Ureter (tissue), 1 donor: Measurements from ENCODE around the gene BLTP3B. TPM values are rescaled to one million over a fixed set of nuclear protein-coding genes. Genes with fewer than 3 reads are reported as not detected.
"Not testable (repeated sequence)": the region's sequence is repeated elsewhere in the genome, so short reads cannot be mapped to it uniquely, and the experiment has no call there.

Experiments used
- DNase-seq: peaks from one replicate; pipeline ENCODE4 v3.0.0-alpha.2; 2020; ENCODE audit warnings: low spot score
- total RNA-seq: library from RNA; stranded (reverse); gene quantifications from one replicate; pipeline ENCODE4 v1.2.4, GENCODE V29; 2023
- donor health status: DM: yes; HTN: yes; CAD: no.

BLTP3B gene, protein sequence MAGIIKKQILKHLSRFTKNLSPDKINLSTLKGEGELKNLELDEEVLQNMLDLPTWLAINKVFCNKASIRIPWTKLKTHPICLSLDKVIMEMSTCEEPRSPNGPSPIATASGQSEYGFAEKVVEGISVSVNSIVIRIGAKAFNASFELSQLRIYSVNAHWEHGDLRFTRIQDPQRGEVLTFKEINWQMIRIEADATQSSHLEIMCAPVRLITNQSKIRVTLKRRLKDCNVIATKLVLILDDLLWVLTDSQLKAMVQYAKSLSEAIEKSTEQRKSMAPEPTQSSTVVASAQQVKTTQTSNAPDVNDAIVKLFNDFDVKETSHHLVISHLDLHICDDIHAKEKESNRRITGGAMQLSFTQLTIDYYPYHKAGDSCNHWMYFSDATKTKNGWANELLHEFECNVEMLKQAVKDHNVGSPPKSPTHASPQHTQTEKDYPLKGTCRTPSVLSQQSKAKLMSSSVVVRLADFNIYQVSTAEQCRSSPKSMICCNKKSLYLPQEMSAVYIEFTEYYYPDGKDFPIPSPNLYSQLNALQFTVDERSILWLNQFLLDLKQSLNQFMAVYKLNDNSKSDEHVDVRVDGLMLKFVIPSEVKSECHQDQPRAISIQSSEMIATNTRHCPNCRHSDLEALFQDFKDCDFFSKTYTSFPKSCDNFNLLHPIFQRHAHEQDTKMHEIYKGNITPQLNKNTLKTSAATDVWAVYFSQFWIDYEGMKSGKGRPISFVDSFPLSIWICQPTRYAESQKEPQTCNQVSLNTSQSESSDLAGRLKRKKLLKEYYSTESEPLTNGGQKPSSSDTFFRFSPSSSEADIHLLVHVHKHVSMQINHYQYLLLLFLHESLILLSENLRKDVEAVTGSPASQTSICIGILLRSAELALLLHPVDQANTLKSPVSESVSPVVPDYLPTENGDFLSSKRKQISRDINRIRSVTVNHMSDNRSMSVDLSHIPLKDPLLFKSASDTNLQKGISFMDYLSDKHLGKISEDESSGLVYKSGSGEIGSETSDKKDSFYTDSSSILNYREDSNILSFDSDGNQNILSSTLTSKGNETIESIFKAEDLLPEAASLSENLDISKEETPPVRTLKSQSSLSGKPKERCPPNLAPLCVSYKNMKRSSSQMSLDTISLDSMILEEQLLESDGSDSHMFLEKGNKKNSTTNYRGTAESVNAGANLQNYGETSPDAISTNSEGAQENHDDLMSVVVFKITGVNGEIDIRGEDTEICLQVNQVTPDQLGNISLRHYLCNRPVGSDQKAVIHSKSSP (N-terminal part only)
- 25.6 TPM for total RNA-seq

DNA sequence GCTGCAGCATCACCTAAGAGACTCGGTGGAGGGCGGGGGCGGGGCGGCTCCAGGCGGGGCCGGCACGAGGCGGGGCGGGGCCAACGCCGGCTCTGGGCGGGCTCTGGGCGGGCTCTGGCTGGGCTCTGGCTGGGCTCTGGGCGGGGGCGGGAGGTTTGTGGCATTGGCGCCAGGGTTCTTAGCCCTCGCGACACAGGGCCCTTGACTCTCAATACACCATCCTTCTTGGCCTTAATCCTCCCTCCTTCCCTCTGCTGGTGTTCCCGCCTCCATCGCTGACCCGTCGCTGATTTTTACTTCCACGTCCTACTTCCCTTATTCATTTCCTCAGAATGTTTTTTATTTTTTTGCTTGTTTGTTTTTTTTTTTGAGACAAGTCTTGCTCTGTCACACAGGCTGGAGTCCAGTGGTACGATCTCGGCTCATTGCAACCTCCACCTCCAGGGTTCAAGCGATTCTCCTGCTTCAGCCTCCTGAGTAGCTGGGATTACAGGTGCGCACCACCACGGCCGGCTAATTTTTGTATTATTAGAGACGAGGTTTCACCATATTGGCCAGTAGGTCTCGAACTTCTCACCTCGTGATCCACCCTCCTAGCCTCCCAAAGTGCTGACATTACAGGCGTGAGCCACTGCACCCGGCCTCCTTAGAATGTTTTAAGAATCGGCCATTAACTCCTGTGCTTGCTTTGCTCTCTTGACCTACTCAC, at the start of gene BLTP3B:
Gene BLTP3B (minus strand): TSS at position 24 of the 709 bp plus-strand sequence. CDS start 239 bp downstream, outside the sequence.
- DNase-seq = peak; percentile 90

DNA sequence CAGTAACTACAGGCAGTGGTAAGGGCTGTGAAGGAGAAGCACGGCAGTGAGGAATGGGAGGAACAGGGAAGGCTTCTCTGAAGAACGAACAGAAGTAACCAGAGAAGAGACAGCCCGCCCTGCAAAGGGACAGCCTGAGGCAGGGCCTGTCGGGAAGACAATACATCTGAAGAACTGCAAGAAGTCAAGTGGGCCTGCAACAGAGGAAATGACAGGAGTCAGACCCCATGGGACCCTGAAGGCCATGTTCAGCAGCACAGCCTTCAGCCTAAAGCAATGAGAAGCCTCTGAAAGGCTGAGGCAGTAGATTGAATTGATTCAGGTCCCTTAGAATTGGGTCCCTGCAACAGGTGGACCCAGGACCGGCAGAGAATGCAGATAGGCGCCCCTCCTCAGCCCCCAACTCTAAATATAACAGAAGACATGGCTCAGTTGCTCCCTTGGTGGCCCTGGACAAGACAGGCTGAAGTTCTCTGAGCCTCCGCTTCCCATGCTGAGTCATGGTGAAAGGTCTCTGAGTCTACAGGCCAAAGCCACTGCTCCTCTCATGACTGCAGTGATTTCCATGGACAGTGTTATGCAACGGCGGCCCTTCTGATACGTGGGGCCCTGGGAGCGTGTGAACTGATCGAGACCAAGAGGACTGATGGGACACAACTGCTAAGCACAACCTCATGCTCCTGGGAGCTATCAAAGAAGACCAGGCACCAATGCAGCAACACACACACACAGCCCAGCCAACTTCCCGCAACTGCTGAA, 47.1 kb upstream of the BLTP3B start:
- DNase-seq = peak; percentile 26

DNA sequence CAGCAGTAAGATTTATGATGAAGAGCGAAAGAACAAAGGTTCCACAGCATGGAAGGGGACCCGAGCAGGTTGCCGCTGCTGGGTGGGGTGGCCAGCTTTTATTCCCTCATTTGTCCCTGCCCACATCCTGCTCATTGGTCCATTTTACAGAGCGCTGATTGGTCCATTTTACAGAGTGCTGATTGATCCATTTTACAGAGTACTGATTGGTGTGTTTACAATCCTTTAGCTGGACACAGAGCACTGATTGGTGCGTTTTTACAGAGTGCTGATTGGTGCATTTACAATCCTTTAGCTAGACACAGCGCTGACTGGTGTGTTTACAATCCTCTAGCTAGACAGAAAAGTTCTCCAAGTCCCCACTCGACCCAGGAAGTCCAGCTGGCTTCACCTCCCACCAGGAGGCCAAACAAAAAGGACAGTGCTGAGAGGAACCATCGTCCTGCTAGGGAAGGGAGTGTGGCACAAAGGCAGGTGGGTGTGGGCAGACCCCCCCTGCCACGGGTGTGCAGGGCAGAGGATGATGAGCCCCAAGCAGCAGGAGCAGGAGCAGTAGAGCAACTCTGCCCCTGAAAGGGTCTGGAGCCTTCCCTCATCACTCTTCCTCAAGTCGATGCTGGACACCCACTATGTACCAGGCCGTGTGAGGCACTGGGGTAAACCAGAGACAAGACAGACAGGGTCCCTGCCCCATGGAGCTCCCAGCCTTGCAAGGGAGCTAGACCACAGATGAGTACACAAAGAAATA, 46.4 kb upstream of the BLTP3B start:
- DNase-seq = peak; percentile 20

DNA sequence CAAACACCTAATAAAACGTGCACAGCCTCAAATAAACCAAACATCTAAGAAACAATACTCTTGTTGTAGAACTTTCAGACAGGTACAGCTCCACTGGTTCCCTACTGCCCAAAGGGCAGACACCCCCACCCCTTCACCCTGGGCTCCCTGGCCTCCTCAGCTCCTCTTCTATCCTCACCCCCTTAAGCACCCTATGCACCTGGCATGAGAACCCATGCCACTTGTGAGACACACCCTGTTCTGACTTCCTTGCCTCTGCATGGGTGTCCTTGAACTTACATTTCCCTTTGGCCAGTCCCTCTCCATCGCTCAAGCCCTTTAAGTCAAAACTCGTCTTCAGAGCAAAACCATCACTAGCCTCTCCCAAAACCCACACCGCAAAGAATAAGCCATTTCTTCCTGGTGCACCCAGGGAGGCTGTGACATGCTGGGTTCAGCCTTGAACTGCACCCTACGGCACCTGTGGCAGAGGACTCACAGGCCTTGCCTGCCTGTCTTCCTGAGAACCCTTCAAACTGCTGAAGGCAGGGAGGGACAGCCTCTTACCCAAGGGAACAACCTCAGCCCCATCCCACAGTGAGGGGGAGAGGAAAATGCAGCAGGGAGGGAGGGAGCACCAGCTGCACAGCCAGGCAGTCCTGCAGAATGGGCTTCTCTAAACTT, 45.3 kb upstream of the BLTP3B start:
- DNase-seq = peak; percentile 20

DNA sequence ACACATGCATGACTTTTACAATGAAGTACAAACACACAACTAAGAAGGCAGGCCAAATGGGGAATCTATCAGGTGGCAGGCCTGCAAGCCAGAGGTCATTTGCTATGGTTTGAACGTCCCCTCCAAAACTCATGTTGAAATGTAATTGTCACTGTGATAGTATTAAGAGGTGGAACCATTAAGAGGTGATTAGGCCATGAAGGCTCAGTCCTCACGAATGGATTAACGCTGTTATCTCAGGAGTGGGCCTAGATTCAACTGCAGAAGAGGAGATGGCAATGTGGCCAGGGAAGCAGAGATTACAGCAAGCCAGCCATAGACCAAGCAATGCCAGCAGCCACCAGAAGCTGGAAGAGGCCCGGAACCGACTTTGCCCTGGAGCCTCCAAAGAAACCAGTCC, 44.4 kb upstream of the BLTP3B start:
- no peak for DNase-seq

DNA sequence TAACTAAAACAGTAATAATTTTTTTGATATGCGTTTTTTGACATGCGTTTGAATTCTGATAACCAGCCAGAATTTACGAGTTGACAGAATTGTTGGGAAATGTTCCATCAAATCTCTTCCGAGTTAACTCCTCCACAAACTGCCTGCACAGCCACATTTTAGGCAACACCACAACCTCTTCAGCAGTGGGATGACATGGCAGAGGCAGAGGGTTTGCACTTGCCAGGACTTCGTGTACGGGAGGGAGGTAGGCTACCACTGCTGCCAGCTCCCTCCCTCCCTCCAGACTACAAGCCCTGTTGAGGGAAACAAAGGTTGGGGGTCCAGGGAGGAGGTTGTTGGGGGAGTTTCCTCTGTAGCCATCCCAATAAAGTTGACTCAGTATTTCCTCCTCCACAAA, 43.4 kb upstream of the BLTP3B start:
- DNase-seq = no peak

DNA sequence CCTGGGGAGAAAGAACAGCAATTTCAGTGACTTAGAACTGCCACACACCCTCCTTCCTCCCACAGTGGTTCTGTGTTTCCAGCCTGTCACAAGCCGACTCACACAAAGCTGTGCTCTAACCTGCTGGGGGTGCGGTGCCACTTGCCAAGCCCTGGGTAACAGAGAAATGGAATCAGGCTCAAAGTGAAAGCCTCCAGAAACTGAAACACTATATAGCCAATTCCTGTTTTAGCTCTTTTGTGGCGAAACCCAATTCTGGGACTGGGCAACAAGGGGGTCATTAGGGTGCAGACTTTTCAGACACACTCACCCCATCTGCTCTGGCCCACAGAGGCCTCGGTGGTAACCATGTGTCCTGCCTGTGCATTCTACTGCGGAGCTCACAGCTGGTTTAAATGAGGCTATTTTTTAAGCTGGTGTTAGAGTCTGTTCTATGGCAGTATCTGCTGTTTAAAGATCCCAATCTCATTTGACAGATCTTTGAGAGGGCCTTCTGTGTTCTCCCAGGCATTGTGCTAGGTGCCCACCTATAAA, 42.8 kb upstream of the BLTP3B start:
- DNase-seq = no peak

DNA sequence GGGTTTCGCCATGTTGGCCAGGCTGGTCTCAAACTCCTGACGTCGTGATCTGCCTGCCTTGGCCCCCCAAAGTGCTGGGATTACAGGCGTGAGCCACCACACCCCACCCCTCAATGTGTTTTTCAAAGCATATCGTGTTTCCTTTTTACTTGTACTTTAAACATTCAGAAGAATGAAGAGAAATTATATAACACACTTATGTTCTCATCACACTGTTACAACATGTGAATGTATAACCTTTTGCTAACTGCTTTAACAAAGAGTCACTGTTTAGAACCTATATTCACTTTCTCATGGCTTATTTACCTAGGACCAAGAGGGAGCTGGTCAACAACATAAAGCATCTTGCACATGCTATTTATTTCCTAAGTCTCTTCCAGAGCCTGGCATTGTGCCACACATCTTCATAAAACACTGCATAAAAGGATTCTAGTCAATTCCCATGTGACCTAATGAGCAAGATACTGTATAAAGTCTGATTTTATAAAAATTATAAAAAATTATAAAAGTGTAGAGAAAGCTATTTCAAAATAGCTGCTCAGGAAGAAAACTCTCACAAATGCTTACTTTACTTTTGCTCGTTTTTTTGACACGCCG, 42.0 kb upstream of the BLTP3B start:
- no peak for DNase-seq

DNA sequence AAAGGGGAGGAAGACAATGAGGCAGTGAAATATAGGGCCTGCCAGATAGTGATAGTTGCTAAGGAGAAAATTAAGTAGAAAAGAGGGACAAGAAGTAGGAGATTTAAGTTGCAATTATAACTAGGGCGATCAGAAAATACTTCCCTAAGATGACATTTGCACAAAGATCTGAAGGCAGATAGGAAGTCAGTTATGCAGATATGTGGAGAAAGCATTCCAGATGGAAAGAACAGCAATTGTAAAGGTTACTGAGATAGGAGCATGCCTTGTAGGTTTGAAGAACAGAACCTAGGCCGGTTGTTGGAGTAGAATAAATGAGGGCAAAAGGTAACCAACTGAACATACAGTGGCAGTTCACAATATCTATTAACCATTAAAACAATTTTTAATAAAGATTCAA, 36.6 kb upstream of the BLTP3B start:
- DNase-seq = no peak

DNA sequence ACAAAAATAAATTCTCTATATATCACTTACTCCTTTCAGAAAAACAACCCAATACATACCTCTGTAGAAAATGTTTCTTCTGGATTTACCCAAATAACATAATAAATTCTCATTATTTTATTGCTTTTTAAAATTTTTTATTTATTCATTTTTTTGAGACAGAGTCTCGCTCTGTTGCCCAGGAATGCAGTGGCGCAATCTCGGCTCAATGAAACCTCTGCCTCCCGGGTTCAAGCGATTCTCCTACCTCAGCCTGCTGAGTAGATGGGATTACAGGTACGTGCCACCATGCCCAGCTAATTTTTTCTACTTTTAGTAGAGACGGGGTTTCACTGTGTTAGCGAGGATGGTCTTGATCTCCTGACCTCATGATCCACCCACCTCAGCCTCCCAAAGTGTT, 33.8 kb upstream of the BLTP3B start:
- DNase-seq = not testable (repeated sequence)

DNA sequence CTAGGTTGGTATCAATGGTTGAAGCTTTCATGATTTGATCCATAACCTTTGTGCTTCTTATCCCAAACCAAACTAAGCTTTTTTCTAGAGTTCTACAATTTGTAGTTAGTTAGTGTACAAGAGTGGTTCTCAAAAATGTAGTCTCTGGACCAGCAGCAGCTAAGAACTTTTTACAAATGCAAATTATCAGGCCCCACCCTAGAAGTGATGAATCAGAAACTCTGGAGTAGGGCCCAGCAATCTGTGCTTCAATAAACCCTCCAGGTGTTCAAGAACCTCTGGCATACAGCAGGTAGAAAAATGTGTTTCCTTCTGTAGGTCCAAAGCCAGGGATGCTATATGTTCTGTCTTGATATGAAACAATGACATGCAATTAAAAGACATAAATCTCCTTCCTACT, 31.8 kb upstream of the BLTP3B start:
- DNase-seq = no peak

DNA sequence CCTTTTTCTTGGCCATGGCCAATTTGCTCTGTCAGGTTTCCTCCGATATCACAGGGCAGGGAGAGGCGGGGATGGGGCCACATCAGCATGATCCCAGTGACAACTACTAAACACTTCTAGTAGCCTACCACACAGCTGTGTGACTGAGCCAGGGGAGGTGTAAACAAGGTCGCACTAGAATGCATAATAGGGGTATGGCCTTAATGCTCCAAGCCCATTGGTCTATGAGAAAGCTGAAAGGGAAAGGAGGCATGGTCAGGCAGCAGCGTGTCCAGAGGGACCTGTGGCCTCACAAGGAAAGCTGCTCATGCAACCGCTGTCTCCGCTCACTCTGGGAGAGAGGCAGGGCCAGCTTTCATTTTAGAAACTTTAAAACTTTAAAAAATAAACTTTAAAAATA, 30.4 kb upstream of the BLTP3B start:
- no peak for DNase-seq

DNA sequence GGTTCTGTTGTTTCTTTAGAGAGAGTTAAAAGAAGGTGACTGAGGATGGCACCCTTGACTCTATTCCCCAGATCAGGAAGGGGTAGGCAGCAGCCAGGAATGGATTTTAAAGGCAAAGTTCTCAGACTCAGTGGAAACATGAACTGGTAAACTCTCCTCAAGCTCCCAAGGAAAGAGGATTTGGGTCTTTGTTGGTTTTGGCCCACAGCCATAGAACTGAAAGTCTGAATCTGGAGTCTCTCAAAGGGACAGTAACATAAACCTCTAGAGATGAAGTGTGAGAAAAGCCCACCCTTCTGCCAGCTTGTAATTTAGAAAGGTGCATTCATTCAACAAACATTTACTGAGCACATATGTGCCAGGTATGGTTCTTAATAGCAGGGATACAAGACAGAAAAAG, 28.6 kb upstream of the BLTP3B start:
- no peak for DNase-seq

DNA sequence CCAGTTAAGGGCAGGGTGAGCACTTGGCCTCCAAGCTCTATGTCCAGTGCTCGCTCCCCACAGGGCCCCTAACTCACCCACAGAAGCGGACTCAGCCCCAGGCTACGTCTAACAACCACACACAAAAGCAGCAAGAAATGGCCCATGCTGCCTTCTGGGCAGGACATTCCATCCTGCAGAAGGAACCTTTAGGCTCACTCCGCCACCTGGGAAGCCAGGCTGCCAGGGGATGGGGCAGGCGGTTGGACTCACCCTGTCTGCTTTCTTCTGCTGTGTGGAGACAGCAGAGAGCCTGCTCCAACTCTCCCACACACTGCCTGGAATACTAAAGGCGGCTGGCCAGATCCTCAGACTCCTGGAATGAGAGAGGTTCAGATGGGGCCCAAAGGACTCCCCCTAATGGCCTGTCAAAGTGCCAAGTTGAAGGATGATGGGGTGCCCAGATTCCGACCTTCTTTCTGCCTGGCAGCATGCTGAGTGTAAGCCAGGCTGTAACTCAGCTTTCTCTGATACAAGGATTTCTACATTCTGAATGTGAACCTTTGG, 27.7 kb upstream of the BLTP3B start:
- no peak for DNase-seq

DNA sequence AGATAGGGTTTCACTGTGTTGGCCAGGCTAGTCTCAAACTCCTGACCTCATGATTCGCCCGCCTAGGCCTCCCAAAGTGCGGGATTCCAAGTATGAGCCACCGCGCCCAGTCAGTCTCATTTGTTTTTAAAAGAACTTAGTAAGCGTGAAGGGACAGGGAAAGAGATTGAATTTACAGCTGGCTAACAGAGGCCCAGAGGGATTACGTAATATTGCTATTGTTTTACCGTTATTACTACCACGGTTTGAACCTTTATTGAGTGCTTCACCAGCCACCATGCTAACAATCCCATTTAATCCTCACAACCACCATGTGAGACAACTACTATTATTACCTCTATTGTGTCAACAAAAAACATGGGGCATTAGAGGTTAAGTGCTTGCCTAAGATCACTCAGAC, 26.7 kb upstream of the BLTP3B start:
- no peak for DNase-seq

DNA sequence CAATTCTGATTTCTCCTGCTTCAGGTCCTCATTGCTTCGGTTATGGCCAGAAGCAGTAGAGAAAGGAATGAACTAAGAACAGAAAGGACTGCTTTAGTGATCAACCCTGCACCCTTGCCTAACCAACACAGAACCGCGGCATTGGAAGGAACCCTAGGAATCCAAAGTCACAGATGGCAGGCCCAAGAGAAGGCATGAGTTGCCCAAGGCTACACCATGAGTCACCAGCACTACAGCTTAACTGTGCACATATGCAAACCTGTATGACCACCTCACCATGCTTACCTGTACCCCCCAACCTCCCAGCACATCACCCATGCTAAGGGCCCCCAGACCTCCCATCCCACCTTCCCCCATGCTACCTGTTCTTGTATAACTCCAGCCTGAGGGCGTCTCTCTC, 25.9 kb upstream of the BLTP3B start:
- no peak for DNase-seq

DNA sequence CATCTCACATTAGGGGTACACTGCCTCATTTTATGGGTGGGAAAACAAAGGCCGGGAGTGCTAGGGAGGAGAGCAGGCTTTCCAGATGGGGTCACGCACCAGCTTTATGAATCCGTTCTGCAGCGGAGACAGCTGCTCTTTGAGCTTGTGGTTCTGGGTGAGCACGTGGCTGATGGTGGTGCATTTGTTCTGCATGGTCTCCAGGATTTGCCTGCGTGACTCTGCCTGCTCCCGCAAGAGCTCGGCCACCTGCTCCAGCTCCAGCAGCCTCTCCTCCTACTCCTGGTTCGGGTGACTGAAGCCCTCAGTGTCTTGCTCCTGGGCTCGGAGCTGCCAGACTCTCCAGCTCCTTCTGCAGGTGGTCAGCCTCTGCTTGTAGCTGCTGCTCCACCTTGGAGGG, 23.6 kb upstream of the BLTP3B start:
- DNase-seq = no peak

DNA sequence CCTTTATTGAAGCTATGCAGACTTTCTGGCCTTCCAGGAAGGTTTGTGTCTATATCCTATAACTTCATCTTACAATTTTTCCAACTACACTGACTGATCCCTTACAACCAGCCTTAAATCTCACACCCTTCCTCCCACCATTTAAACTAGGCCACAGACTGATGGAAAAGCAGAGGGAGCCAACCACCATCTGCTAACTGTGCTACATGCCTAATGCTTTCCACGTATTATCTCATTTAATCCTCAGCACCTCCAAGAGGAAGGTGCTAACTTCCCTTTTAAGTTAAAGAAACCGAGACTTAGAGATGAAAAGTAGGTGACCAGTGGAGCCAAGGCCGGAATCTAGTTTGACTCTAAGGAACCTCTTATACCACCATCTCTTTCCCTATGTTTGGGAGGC, 22.7 kb upstream of the BLTP3B start:
- no peak for DNase-seq
